Chondrocyte (in vitro differentiated cells): ENCODE measurements around the gene PRRG1. TPM values are rescaled to one million over a fixed set of nuclear protein-coding genes. Genes with fewer than 3 reads are reported as not detected.
"Not testable (repeated sequence)": the region's sequence is repeated elsewhere in the genome, so short reads cannot be mapped to it uniquely, and the experiment has no call there.

Experiments
- DNase-seq: peaks from one replicate; pipeline ENCODE4 v3.0.0; 2021; ENCODE audit warnings: mixed read lengths, low spot score
- H3K27ac Mint-ChIP-seq: one replicate; pipeline ENCODE4 v1.8.0; 2021; ENCODE audit warnings: mild to moderate bottlenecking, moderate library complexity, mixed read lengths; ENCODE audit not compliant: unreplicated experiment
- H3K27me3 Mint-ChIP-seq: 2 replicates; pipeline ENCODE4 v1.8.0; 2021; ENCODE audit warnings: low read depth, mixed read lengths
- H3K36me3 Mint-ChIP-seq: 2 replicates; pipeline ENCODE4 v1.8.0; 2021; ENCODE audit warnings: low read depth, mixed read lengths
- H3K4me1 Mint-ChIP-seq: 2 replicates; pipeline ENCODE4 v1.8.0; 2021; ENCODE audit warnings: low read depth, mild to moderate bottlenecking, mixed read lengths
- H3K4me3 Mint-ChIP-seq: one replicate; pipeline ENCODE4 v1.8.0; 2021; ENCODE audit warnings: mild to moderate bottlenecking, moderate library complexity, mixed read lengths; ENCODE audit not compliant: unreplicated experiment
- H3K9me3 Mint-ChIP-seq: 2 replicates; pipeline ENCODE4 v1.8.0; 2021; ENCODE audit warnings: low read depth, mixed read lengths
- CTCF ChIP-seq: fragments of 200-600 bp; sonication (generic); IDR thresholded peaks from 2 replicates; pipeline ENCODE4 v1.5.0; 2021; ENCODE audit warnings: antibody characterized with exemption, mild to moderate bottlenecking, moderate library complexity
- long read RNA-seq: library from polyadenylated mRNA; stranded (forward); transcript quantifications from one replicate; pipeline ENCODE4 v2.0.0, GENCODE V29; 2021
- total RNA-seq: library from RNA; stranded (reverse); gene quantifications from 3 replicates; pipeline ENCODE4 v1.2.1, GENCODE V29; 2021

Gene PRRG1
- total RNA-seq: 10.8 to 11.6 TPM (median 11.6 TPM) in 3 replicates
- long read RNA-seq, full-length matches to known transcripts: 6 of 6 reads
- long read RNA-seq, partial matches to known transcripts: 0 of 6 reads
- long read RNA-seq, other reads (novel, unspliced or antisense): 0 of 6 reads

- peak within 1 kb of the TSS; percentile 90 for H3K4me3 Mint-ChIP-seq
- no peaks in the 10 kb centered on the region for H3K36me3 Mint-ChIP-seq
- DNase-seq: peak; percentile 92
- TF ChIP-seq CTCF: no peak
- H3K4me1 Mint-ChIP-seq: peaks cover 27% of the 10 kb centered on the region
- peak within 1 kb of the TSS; percentile 95 for H3K27ac Mint-ChIP-seq
- no peaks in the 10 kb centered on the region for H3K27me3 Mint-ChIP-seq
- peaks cover 3% of the 10 kb centered on the region for H3K9me3 Mint-ChIP-seq
These were observed at the start of gene PRRG1 for GRCh38 chrX:37349221-37350033. TSS of gene PRRG1 (plus strand) at chrX:37349364. CDS start at chrX:37406250, 56,886 bp downstream.

- peak; percentile 41 for TF ChIP-seq CTCF
- H3K27me3 Mint-ChIP-seq: no peaks in the 10 kb centered on the region
- H3K4me3 Mint-ChIP-seq: no peak overlapping the region
- H3K9me3 Mint-ChIP-seq: peaks cover 20% of the 10 kb centered on the region
- H3K4me1 Mint-ChIP-seq: no peaks in the 10 kb centered on the region
- no peak for DNase-seq
- no peaks in the 10 kb centered on the region for H3K36me3 Mint-ChIP-seq
- H3K27ac Mint-ChIP-seq: no peak overlapping the region
These were observed 46.6 kb upstream of the PRRG1 start for GRCh38 chrX:37302569-37302968.

- not testable (repeated sequence) for H3K36me3 Mint-ChIP-seq, H3K4me1 Mint-ChIP-seq, DNase-seq, H3K27ac Mint-ChIP-seq, H3K4me3 Mint-ChIP-seq, H3K9me3 Mint-ChIP-seq, H3K27me3 Mint-ChIP-seq
These were observed 43.9 kb upstream of the PRRG1 start for GRCh38 chrX:37305238-37305637.

- no peak for DNase-seq
- no peak overlapping the region for H3K27ac Mint-ChIP-seq
- TF ChIP-seq CTCF: no peak
- H3K4me3 Mint-ChIP-seq: no peak overlapping the region
- H3K27me3 Mint-ChIP-seq: no peaks in the 10 kb centered on the region
- no peaks in the 10 kb centered on the region for H3K9me3 Mint-ChIP-seq
- H3K4me1 Mint-ChIP-seq: no peaks in the 10 kb centered on the region
- no peaks in the 10 kb centered on the region for H3K36me3 Mint-ChIP-seq
These were observed 34.6 kb upstream of the PRRG1 start for GRCh38 chrX:37314531-37314930.

GRCh38 chrX:37315511-37316248 lies 33.5 kb upstream of the PRRG1 start:
- no peak for TF ChIP-seq CTCF
- DNase-seq: no peak
- H3K36me3 Mint-ChIP-seq: no peaks in the 10 kb centered on the region
- no peaks in the 10 kb centered on the region for H3K4me1 Mint-ChIP-seq
- H3K27ac Mint-ChIP-seq: no peak overlapping the region
- H3K4me3 Mint-ChIP-seq: no peak overlapping the region
- no peaks in the 10 kb centered on the region for H3K9me3 Mint-ChIP-seq
- peaks cover under 1% of the 10 kb centered on the region for H3K27me3 Mint-ChIP-seq
